GM21717 (cell line): ENCODE data around the gene KRTAP12-3.
"Not testable (repeated sequence)": the region's sequence is repeated elsewhere in the genome, so short reads cannot be mapped to it uniquely, and the experiment has no call there.

ENCODE experiments used
- ATAC-seq: cut with Tn5 transposase; IDR thresholded peaks from one replicate; pipeline ENCODE4 v1.9.1; 2021; ENCODE audit warnings: mild to moderate bottlenecking, moderate library complexity; ENCODE audit not compliant: unreplicated experiment

KRTAP12-3 gene

DNA sequence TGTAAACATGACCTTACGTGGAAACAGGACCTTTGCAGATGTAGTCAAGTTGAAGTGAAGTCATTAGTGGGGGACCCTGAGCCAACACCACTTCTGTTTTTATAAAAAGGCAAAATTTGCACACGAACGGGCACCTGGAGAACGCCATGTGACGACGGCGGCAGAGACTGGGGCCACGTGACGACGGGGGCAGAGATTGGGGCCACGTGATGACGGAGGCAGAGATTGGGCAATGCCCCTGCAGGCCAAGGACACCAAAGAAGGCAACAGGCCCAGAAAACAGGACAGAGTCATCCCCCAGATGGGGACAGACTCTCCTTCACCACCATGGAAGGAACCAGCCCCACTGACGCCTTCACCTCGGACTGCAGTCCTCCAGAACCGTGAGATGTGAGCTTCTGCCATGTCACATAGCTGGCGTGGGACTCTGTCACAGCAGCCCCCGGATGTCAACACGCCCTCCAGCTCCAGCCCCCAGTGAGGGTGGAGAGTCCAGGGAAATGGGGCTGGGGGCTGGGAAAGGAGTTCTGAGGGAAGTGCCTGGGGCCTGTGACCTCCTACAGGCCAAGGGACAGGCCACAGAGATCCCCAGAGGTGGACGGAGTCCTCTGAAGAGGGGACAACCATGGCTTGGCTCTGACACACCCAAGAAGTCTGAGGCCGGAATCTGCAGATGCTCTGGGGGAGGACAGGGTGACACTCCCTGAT is 7.3 kb upstream of the KRTAP12-3 start:
- no peak for ATAC-seq

DNA sequence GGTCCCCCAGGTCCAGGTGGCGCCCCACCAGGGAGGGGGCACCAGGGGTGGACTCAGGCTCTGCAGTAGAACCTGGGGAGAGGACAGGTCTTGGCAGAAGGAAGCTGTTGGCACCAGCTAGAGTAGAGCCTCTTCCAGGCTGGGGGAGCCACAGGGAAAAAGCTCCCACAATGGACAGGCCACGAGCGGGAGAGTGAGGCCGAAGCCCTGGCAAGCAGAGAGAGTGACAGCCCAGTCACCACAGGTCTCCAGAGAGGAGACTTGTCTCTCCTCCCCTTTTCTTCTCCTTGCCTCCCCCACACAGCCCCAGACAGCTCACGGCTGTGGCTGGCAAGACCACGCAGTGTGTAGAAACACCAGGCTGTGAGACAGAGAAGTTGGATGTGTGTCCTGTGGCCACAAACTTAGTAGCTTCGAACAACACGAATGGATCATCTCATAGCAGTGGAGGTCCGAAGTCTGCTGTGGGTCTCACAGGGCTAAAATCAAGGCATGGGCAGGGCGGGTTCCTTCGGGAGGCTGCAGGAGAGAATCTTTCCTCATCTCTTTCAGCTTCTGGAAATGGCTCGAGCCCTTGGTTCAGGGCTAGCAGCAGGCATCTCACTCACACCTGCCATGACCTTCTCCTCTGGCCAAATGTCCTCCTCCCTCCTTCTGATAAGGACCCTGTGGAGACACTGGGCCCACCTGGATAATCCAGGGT is 6.6 kb upstream of the KRTAP12-3 start:
- no peak for ATAC-seq

DNA sequence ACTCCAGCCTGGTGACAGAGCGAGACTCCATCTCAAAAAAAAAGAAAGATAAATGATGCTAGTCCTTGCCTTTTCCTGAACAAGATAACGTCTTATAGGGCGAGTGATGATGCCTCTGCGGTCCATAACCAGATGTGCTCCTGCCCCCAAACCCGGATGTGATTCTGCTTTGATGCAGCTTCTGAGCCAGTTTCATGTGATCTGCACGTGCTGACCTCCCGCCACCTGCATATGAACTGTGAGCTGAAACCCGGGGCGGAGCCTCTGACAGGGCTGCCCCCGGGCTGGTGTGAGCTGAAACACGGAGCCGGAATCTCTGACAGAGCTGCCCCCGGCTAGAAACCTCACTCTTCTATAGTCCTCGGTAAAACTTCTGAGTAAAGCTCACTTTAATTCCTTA is 4.6 kb upstream of the KRTAP12-3 start:
- no peak for ATAC-seq

DNA sequence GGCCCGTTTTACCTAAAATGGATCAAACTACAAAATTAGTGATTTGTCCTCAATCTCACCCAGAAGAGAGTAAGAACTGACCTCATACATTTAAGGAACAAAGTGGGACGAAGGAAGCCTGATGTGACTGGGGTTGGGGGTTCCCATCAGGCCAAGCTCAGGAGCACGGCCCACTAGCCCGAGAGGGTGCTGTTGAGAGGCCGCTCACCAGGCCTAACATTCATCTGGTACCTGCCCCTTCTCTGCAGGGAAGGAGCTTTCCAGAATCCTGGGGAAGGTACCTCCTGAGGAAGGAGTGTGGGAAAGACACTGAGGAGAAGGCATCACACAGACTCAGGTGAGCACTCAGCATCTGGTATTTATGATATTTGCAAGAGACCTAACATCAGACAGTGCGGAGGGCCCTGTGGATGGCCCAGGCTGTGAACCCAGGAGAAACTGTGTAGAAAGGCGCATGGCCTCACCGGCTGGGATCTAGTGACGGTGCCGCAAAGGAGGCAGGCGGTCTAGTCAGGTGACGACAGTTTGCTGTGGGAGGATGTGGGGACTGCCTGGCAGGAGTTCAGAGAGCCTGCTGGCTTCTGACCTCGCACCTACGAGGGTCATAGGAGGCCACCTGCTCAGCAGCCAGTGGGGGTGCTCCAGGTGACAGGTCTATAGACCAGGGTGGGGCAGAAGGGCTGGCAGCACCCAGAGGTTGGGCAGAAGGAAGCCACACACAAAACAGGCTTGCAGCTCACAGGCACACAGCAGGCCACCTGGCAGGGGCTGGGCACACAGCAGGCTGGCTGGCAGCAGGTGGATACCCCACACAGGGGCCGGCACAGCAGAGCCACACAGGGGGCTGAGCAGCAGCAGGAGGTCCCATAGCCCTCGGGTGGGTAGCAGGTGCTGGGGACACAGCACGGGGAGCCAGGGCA is 3.8 kb upstream of the KRTAP12-3 start:
- no peak for ATAC-seq

DNA sequence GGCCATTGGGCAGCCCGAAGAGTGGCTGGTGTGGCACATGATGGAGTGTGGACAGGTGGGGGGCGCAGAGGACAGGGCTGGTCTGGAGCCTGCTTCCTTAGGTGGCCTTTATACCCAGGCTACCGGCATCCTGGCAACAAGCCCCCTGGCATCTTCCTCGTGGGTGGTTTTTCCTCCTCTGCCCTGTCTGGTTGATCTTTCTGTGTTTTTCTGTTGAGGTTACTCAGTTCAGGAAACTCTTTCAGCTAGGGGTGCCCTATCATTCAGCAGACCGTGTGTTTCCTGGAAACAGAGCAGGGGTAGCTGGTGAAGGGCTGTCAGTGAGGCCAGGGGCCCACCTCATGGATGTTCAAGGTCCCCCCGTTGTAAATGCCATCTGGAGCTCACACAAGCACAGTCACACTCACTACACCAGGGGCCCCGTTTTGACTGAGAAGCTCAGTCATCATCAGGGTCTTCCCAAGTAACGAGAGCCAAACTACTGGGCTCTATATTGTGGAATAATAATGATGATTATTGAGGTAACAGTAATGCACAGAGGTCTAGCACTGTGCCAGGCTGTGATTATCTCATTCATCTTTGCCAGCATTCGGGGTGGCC is 3.1 kb upstream of the KRTAP12-3 start, which contains the start of gene KRTAP12-4:
Gene KRTAP12-4 (minus strand): TSS at position 84 of the 600 bp plus-strand sequence. CDS start 45 bp downstream, at position 39.
- no peak for ATAC-seq

DNA sequence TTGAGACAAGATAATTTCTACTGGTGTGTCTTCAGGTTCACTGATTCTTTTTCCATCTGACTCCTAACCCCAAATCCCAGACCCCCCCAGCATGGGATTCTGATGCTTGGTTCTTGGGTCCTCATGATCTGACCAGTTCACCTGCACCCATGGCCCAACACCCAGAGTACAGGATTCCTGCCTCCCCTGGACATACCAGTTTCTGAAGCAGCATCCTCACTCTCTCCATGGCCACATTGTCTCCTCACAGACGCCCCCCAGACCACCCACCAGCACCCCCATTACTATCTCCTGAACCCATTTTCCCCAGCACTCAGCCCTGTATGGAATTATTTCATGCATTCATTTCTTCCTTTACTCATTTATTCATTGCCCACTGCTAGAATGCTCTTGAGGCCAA is 864 bp upstream of the KRTAP12-3 start:
- no peak for ATAC-seq

DNA sequence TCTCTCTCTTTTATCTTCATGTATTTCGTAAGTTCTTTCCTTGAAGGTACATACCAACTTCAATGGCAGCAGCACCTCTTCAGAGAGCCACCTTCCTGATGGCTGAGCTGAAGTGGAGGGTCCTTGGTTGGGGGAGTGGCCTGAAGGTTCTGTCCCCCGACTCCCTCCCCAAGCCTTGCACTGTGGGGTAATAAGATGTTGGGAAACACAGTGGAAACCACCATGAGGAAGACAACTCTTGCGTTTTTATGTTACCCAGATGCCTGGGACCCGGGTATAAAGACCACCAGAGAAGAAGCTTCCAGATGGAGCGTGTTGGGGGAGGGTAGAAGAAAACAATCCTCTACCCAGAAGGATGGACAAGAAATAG is 794 bp downstream of the KRTAP12-3 start:
- ATAC-seq, result no peak

DNA sequence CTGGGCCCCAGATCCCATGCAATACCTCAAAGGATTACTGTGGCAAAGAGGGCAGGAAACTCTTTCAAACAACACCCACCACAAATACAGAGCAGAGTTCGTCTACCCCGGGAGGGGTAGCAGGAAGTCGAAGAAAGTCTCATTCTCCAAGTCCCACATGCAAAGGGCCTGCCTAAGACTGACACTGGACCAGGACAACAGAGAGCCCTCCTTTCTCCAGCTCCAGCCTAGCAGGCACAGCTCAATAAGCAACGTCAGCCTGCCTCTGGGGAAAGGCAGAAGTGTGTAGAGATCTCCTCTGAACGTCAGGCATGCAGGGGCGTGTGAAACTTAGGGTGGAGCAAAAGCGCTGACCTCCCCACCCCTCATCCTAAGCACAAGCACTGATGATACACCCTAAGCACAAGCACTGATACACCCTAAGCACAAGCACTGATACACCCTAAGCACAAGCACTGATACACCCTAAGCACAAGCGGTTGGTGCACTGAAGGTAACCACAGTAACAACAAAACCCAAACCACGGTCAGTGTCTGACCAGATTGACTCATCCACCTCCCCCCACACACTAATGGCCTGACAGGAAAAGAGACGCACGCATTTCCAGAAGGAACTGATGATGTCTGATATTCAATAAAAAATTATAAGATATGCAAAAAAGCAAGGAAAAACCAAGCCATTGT is 1.3 kb downstream of the KRTAP12-3 start:
- ATAC-seq, result no peak

DNA sequence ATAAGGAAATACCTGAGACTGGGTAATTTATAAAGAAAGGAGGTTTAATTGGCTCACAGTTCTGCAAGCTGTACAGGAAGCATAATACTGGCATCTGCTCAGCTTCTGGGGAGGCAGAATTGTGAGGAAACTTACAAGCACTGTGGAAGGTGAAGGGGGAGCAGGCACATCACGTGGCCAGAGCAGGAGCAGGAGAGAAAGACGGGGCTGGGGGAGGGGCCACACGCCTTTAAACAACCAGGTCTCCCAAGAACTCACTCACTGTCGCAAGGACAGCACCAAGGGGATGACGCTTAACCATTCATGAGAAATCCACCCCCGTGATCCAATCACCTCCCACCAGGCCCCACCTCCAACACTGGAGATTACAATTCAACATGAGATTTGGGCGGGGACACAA is 3.8 kb downstream of the KRTAP12-3 start:
- ATAC-seq, result not testable (repeated sequence)

DNA sequence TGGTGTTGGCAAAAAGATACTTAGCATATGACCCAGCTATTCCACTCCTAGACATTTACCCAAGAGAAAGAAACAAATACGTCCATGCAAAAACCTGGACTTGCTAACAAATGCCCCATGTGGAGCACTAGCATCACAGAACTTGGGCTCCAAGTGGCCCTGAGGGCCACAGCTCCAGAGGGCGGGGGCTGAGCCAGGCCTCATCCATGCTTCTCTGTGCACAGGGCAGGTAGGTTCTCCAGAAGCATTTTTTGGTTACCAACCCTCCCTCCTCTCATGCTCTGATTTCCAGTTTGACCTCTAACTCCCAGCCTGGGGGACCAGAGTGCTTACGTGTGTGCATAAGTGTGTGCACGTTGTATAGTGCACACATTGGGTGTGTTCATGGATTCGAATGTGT is 7.0 kb downstream of the KRTAP12-3 start:
- no peak for ATAC-seq

DNA sequence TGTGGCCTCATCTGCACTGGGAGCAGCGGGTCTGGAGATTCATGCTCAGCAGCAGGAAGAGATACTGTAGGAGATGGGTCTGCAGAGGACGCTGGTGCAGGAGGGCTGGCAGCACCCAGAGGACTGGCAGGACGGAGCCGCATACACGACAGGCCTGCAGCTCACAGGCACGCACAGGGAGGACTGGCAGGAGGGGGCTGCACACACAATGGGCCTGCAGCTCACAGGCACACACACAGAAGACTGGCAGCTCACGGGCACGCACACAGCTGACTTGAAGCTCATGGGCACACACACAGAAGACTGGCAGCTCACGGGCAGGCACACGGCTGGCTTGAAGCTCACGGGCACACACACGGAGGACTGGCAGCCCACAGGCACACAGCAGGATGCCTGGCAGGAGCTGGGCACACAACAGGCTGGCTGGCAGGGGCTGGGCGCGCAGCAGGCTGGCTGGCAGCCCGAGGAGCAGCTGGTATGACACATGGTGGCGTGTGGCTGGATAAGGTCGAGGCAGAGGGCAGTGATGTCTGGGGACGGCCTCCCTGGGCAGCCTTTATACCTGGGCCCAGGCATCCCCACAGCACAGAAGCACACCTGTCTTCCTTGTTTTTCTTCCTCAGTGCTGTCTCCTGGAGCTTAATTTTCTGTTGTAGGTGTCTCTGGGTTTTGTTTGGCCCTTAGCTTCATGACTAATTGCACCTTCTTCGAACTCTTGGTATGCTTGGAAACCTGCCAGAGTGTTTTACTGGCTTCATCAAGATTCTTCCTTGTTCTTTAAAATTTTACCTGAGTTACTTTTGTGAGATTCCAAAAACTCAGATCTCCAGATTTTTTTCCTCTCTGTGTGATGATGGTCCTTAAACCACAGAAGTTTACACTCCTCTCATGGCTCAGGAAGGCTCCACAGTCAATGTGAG is 8.9 kb downstream of the KRTAP12-3 start, which contains the start of gene KRTAP12-2:
Gene KRTAP12-2 (minus strand): TSS at position 527 of the 920 bp plus-strand sequence. CDS start 41 bp downstream, at position 486.
- ATAC-seq, result no peak

DNA sequence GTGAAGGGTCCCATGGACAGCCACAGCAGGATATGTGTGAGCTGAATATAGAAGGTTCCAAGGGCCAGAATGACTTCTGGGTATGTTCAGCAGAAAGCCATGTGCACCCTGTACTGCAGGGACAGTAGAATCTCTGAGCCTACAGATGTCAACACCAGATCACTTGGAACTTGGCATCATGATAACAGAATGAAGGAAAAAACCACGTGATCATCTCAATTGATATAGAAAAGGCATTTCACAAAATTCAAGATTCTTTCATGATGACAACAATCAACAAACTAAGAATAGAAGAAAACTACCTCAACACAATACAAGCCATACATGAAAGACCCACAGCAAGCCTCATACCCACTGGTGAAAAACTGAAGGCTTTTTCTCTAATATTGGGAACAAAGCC is 9.9 kb downstream of the KRTAP12-3 start:
- ATAC-seq, result no peak

DNA sequence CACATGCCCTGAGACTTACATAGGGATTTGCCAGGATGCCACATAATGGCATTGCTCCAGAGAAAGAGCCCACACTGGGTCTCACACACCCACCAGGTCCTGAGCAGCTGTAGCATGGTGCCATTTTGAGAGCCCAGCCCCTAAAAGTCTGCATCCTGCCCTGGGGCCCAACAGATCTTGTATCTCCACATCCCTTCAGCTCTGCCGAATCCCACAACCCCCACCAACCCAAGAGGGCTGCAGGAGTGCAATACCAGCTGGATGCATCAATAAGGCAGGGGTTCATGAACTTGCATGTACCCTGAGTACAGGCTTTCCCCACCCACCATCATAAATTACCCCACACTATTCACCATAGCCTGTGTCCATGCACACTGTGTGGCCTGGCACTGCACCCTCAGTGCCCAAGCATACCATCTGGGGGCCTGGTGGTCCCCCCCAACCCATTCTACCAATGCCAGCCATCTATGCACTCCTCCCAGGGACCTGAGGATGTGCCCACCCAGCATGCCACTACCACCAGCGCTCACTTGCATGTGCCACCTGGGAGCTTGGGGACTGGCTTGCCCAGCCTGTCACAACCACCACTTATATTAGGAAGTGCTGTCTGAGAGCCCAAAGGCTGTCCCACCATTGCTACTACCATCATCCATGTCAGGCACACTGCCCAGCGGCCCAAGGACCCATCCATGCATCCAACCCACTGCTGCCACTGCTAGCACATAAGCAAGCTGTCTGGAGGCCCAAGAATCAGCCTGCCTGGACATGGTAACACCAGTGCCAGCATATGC is 13.1 kb downstream of the KRTAP12-3 start:
- ATAC-seq, result no peak

DNA sequence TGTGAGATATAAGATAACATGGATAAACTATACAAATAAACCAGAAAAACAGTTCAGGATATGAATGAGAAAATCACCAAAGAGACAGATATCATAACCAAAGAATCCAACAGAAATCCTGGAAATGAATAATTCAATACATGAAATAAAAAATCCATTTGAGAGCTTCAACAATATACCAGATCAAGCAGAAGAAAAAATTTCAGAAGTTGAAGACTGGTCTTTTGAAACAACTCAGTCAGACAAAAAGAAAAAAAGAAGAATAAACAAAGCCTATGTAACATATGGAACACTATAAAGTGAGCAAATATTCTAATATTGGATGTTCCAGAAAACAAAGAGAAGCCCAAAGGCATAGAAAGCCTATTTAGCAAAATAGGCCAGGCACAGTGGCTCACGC is 14.2 kb downstream of the KRTAP12-3 start:
- ATAC-seq, result no peak

DNA sequence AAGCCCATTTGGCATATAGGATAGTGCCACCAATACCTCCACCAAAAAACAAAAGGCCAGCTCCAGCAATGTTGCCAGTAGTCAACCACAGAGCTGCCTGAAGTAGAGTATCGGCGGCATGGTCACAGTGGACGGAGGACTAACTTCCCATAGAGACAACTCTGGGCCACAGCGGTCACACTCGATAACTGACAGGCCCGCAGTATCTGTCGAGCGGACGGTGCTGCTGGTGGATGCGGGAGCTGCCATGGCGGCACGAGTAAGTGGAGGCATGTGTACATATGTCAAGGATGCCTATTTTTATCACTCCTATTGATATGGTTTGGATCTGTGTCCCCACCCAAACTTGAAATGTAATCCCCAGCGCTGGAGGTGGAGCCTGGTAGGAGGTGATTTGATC is 20.1 kb downstream of the KRTAP12-3 start:
- ATAC-seq, result no peak

DNA sequence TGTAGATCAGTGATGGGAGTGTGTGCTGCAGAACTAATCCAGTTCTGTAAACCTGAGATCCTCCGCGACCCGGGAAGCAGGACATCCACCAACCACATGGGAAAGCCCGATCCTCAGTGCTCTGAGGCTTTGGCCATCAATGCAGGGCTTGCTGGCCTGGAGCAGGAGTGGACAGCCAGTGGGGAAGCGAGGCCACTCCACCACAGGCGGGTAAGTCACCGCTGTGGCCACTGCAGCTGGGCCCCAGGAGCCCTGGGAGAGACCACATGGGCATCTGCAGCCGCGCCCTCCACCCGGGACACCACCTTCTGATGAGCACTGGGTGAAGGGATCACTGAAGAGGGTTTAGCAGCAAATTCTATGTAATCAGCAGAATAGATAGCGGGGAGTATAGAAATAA is 23.4 kb downstream of the KRTAP12-3 start:
- ATAC-seq, result no peak

DNA sequence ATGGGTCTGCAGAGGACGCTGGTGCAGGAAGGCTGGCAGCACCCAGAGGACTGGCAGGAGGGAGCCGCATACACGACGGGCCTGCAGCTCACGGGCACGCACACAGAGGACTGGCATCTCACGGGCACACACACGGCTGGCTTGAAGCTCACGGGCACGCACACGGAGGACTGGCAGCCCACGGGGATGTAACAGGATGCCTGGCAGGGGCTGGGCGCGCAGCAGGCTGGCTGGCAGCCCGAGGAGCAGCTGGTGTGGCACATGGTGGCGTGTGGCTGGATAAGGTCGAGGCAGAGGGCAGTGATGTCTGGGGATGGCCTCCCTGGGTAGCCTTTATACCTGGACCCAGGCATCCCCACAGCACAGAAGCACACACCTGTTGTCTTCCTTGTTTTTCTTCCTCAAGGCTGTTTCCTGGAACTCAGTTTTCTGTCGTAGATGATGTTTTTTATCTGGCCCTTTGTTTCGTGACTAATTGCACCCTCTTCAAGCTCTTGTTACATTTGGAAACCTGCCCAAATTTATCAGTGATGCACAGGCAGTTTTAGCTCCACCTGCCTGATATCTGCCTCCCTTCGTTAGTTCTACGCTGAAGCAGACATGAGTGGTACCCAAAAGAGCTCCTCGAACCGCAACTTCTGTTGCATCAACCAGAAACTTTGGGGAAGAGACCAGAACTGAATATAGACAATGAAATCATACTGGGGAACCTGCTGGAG is 24.3 kb downstream of the KRTAP12-3 start, which contains the start of gene KRTAP12-1:
Gene KRTAP12-1 (minus strand): TSS at position 303 of the 719 bp plus-strand sequence. CDS start 40 bp downstream, at position 263.
- ATAC-seq, result no peak
